Left ventricle myocardium inferior (tissue), 1 donor: Measurements from ENCODE around the gene SPECC1L. TPM values are rescaled to one million over a fixed set of nuclear protein-coding genes. Genes with fewer than 3 reads are reported as not detected.

ENCODE experiments used
- DNase-seq: peaks from one replicate; pipeline ENCODE4 v3.0.0-alpha.2; 2020
- H3K27ac ChIP-seq: fragments of 200-600 bp; replicated peaks from 2 replicates; pipeline ENCODE4 v1.8.0; 2021
- H3K27me3 ChIP-seq: fragments of 200-600 bp; 2 replicates; pipeline ENCODE4 v1.8.0; 2021; ENCODE audit warnings: low read depth
- H3K36me3 ChIP-seq: fragments of 200-600 bp; 2 replicates; pipeline ENCODE4 v1.8.0; 2021
- H3K4me1 ChIP-seq: fragments of 200-600 bp; 2 replicates; pipeline ENCODE4 v1.8.0; 2021
- H3K4me3 ChIP-seq: fragments of 200-600 bp; 2 replicates; pipeline ENCODE4 v1.8.0; 2021; ENCODE audit warnings: mild to moderate bottlenecking, moderate library complexity
- H3K9me3 ChIP-seq: fragments of 200-600 bp; replicated peaks from 2 replicates; pipeline ENCODE4 v1.8.0; 2021
- CTCF ChIP-seq: fragments of 200-600 bp; IDR thresholded peaks from 2 replicates; pipeline ENCODE4 v1.8.0; 2021; ENCODE audit warnings: antibody characterized with exemption, mild to moderate bottlenecking, borderline replicate concordance
- intact Hi-C: fragments of 100-400 bp; cut with micrococcal nuclease; formaldehyde crosslinking; loops from one replicate; pipeline ENCODE4 v1.11.0; 2022
- total RNA-seq: library from RNA; stranded (reverse); fragmentation: NEBNext Ultra II Directional; extraction: Animal tissue kit (Norgen Biotek cat#: 25700); gene quantifications from one replicate; pipeline ENCODE4 v1.2.1, GENCODE V29; 2021
- donor health status: DM: no; HTN: yes; CAD: no; lungs with severe emphysema.

The SPECC1L gene
- total RNA-seq, 1 donor from 2014 or later = 51.9 TPM

GRCh38 chr22:24404561-24405275, 134.1 kb downstream of the SPECC1L start:
- Histone ChIP-seq H3K27ac (peak overlapping the region; percentile 87), H3K9me3 (no peaks in the 10 kb centered on the region), H3K4me1 (peaks cover 94% of the 10 kb centered on the region), H3K27me3 (no peaks in the 10 kb centered on the region), H3K36me3 (peaks cover 11% of the 10 kb centered on the region), H3K4me3 (no peak overlapping the region)
- intact Hi-C loops = no loop called here
- TF ChIP-seq CTCF = no peak
- DNase-seq = no peak

GRCh38 chr22:24405631-24406321, 135.1 kb downstream of the SPECC1L start:
- intact Hi-C loops = no loop called here
- TF ChIP-seq CTCF = no peak
- H3K27me3 ChIP-seq = no peaks in the 10 kb centered on the region
- no peaks in the 10 kb centered on the region for H3K9me3 ChIP-seq
- no peak for DNase-seq
- no peak overlapping the region for H3K4me3 ChIP-seq
- H3K4me1 ChIP-seq = peaks cover 84% of the 10 kb centered on the region
- H3K27ac ChIP-seq = no peak overlapping the region
- peaks cover 11% of the 10 kb centered on the region for H3K36me3 ChIP-seq

GRCh38 chr22:24406322-24407277, 136.0 kb downstream of the SPECC1L start:
- Histone ChIP-seq H3K4me3 (no peak overlapping the region), H3K27me3 (no peaks in the 10 kb centered on the region), H3K4me1 (peaks cover 76% of the 10 kb centered on the region), H3K36me3 (peaks cover 12% of the 10 kb centered on the region), H3K9me3 (no peaks in the 10 kb centered on the region), H3K27ac (peak overlapping the region; percentile 64)
- intact Hi-C loops = no loop called here
- DNase-seq = no peak
- no peak for TF ChIP-seq CTCF

GRCh38 chr22:24407278-24407665, 136.6 kb downstream of the SPECC1L start:
- Histone ChIP-seq H3K9me3 (no peaks in the 10 kb centered on the region), H3K27me3 (no peaks in the 10 kb centered on the region), H3K4me3 (no peak overlapping the region), H3K4me1 (peaks cover 69% of the 10 kb centered on the region), H3K36me3 (peaks cover 16% of the 10 kb centered on the region), H3K27ac (peak overlapping the region; percentile 64)
- intact Hi-C loops = no loop called here
- no peak for TF ChIP-seq CTCF
- no peak for DNase-seq

- no peaks in the 10 kb centered on the region for H3K9me3 ChIP-seq
- peaks cover 63% of the 10 kb centered on the region for H3K4me1 ChIP-seq
- H3K36me3 ChIP-seq = peaks cover 18% of the 10 kb centered on the region
- no peak overlapping the region for H3K4me3 ChIP-seq
- no peak for DNase-seq
- intact Hi-C loops = no loop called here
- no peaks in the 10 kb centered on the region for H3K27me3 ChIP-seq
- H3K27ac ChIP-seq = peak overlapping the region; percentile 64
- TF ChIP-seq CTCF = no peak
These were observed 137.3 kb downstream of the SPECC1L start for GRCh38 chr22:24407884-24408283.
